Measurements from ENCODE around the gene DUSP19. TPM values are rescaled to one million over a fixed set of nuclear protein-coding genes. Genes with fewer than 3 reads are reported as not detected.

Gene DUSP19
- polyA plus RNA-seq, 1 donor (not counting 4 experiments of a cell fraction or from before 2014, with no cell fraction given), result 1.1 TPM

DNA sequence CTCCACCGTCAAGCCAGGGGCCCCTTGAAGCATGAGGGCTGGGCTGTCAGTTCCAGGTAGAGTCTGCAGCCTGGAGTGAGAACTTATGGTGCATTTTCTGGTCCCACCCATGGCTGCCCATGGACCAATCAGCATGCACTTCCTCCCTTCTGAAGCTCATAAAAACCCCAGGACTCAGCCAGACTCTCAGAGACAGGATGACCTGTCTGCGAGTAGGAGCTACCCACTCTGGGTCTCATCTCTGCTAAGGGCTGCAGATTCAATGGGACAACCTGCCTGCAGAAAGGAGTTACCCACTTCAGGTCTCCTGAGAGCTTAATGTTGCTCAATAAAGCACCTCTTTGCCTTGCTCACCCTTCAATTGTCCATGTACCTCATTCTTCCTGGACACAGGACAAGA lies 9.4 kb upstream of the DUSP19 start:
- Histone ChIP-seq H3K36me3 (ENCODE audit: control insufficient read depth in 2 of 2, extremely low read depth in 1 of 2, insufficient read depth in 2 of 2, low read length in 2 of 2) (no peaks in the 10 kb centered on the region), H3K4me3 (ENCODE audit: control insufficient read depth in 2 of 3, extremely low read depth in 1 of 3, insufficient read depth in 2 of 3, low read depth in 1 of 3, low read length in 3 of 3) (no peak overlapping the region), H3K9ac (ENCODE audit: control insufficient read depth, extremely low read depth, insufficient read depth, low read length) (no peak overlapping the region), H2AFZ (ENCODE audit: control insufficient read depth, low read length) (no peak overlapping the region), H3K4me2 (ENCODE audit: control insufficient read depth, extremely low read depth, insufficient read depth, low read depth, low read length) (no peak overlapping the region), H3K79me2 (ENCODE audit: control insufficient read depth, insufficient read depth, low read length) (no peaks in the 10 kb centered on the region), H3K9me1 (ENCODE audit: control insufficient read depth, extremely low read depth, insufficient read depth, low read length) (no peaks in the 10 kb centered on the region), H3K27me3 (ENCODE audit: control insufficient read depth, extremely low read depth, insufficient read depth, low read length) (peaks cover 3% of the 10 kb centered on the region), H4K20me1 (ENCODE audit: control insufficient read depth, extremely low read depth, insufficient read depth, low read length) (no peaks in the 10 kb centered on the region), H3K9me3 (ENCODE audit: control insufficient read depth, low read depth, low read length) (no peaks in the 10 kb centered on the region), H3K4me1 (ENCODE audit: control insufficient read depth, extremely low read depth, insufficient read depth, low read length) (no peaks in the 10 kb centered on the region), H3K27ac (ENCODE audit: control insufficient read depth, insufficient read depth, low read length) (no peak overlapping the region)
- dilution Hi-C loops (cut with MboI; ENCODE audit: extremely low pct_ligation_motif_present, low sequenced_read_pairs), result no loop called here
- DNase-seq (ENCODE audit: low read depth, low spot score), result no peak
- TF ChIP-seq, protein P1, sequence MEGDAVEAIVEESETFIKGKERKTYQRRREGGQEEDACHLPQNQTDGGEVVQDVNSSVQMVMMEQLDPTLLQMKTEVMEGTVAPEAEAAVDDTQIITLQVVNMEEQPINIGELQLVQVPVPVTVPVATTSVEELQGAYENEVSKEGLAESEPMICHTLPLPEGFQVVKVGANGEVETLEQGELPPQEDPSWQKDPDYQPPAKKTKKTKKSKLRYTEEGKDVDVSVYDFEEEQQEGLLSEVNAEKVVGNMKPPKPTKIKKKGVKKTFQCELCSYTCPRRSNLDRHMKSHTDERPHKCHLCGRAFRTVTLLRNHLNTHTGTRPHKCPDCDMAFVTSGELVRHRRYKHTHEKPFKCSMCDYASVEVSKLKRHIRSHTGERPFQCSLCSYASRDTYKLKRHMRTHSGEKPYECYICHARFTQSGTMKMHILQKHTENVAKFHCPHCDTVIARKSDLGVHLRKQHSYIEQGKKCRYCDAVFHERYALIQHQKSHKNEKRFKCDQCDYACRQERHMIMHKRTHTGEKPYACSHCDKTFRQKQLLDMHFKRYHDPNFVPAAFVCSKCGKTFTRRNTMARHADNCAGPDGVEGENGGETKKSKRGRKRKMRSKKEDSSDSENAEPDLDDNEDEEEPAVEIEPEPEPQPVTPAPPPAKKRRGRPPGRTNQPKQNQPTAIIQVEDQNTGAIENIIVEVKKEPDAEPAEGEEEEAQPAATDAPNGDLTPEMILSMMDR (optimal IDR thresholded peaks at IDR 0.05 in 1 of 3, IDR thresholded peaks at IDR 0.05 in 1 of 3, conservative IDR thresholded peaks at IDR 0.05 in 1 of 3; ENCODE audit: extremely low read depth in 1 of 3, insufficient read depth in 2 of 3, low read length in 3 of 3), result no peak
- TF ChIP-seq EZH2 (IDR thresholded peaks at IDR 0.05; ENCODE audit: low read length), result no peak
- FAIRE-seq, result no peak

DNA sequence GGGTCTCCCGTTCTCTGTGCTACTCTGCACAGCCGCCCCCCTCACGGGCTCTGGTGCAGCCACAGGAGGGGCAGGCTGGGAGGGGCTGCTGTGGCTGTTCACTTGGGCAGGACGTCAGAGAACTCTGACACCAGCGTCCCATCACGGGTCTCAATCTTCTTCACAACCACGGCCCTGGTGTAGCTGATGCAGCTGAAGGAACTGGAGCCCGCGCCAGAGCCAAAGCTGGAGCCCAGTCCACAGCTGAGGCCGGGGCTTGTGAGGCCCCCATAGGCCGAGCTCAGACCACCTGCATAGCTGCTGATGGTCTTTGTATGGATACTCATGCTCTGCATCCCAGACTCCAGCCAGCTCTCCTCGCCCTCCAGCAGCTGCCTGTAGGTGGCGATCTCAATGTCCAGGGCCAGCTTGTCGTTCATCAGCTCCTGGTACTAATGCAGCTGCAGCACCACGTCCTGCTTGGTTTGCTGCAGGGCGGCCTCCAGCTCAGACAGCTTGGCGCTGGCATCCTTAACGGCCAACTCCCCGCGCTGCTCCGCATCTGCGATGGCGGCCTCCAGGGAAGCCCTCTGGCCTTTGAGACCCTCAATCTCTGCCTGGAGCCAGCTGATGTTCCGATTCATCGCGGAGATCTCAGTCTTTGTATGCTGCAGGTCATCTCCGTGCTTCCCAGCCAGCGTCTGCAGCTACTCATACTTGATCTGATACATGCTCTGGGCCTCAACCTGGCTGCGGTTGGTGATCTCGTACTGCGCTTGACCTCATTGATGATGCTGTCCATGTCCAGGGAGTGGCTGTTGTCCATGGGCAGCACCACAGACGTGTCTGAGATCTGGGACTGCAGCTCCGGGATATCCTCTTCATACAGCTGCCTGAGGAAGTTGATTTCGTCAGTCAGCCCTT lies 7.4 kb upstream of the DUSP19 start:
- FAIRE-seq, result no peak
- no peaks in the 10 kb centered on the region for H3K9me3 ChIP-seq (ENCODE audit: control insufficient read depth, low read depth, low read length)
- H3K79me2 ChIP-seq (ENCODE audit: control insufficient read depth, insufficient read depth, low read length), result no peaks in the 10 kb centered on the region
- dilution Hi-C loops (cut with MboI; ENCODE audit: extremely low pct_ligation_motif_present, low sequenced_read_pairs), result no loop called here
- DNase-seq (ENCODE audit: low read depth, low spot score), result no peak
- H3K27ac ChIP-seq (ENCODE audit: control insufficient read depth, insufficient read depth, low read length), result no peak overlapping the region
- H3K36me3 ChIP-seq (ENCODE audit: control insufficient read depth in 2 of 2, extremely low read depth in 1 of 2, insufficient read depth in 2 of 2, low read length in 2 of 2), result no peaks in the 10 kb centered on the region
- H3K9me1 ChIP-seq (ENCODE audit: control insufficient read depth, extremely low read depth, insufficient read depth, low read length), result no peaks in the 10 kb centered on the region
- no peak overlapping the region for H2AFZ ChIP-seq (ENCODE audit: control insufficient read depth, low read length)
- H3K4me2 ChIP-seq (ENCODE audit: control insufficient read depth, extremely low read depth, insufficient read depth, low read depth, low read length), result no peak overlapping the region
- H3K4me1 ChIP-seq (ENCODE audit: control insufficient read depth, extremely low read depth, insufficient read depth, low read length), result no peaks in the 10 kb centered on the region
- no peak overlapping the region for H3K4me3 ChIP-seq (ENCODE audit: control insufficient read depth in 2 of 3, extremely low read depth in 1 of 3, insufficient read depth in 2 of 3, low read depth in 1 of 3, low read length in 3 of 3)
- H3K9ac ChIP-seq (ENCODE audit: control insufficient read depth, extremely low read depth, insufficient read depth, low read length), result no peak overlapping the region
- TF ChIP-seq EZH2 (IDR thresholded peaks at IDR 0.05; ENCODE audit: low read length), result no peak
- TF ChIP-seq, protein P1 (optimal IDR thresholded peaks at IDR 0.05 in 1 of 3, IDR thresholded peaks at IDR 0.05 in 1 of 3, conservative IDR thresholded peaks at IDR 0.05 in 1 of 3; ENCODE audit: extremely low read depth in 1 of 3, insufficient read depth in 2 of 3, low read length in 3 of 3), result peak; percentile 27 to 67 (median 41)
- H4K20me1 ChIP-seq (ENCODE audit: control insufficient read depth, extremely low read depth, insufficient read depth, low read length), result no peaks in the 10 kb centered on the region
- H3K27me3 ChIP-seq (ENCODE audit: control insufficient read depth, extremely low read depth, insufficient read depth, low read length), result peaks cover 3% of the 10 kb centered on the region

Measured in keratinocyte (primary cell).